ENCODE results near the gene C19orf33.

GRCh38 chr19:38281811-38282566 is 22.1 kb upstream of the C19orf33 start:
- TF ChIP-seq POLR2A (IDR thresholded peaks at IDR 0.05) (no peak), CTCF (IDR thresholded peaks at IDR 0.05) (no peak)
